ENCODE measurements around the gene PTGER3. TPM values are rescaled to one million over a fixed set of nuclear protein-coding genes. Genes with fewer than 3 reads are reported as not detected.

The PTGER3 gene
- total RNA-seq, 1 donor, result 1.5 TPM

DNA sequence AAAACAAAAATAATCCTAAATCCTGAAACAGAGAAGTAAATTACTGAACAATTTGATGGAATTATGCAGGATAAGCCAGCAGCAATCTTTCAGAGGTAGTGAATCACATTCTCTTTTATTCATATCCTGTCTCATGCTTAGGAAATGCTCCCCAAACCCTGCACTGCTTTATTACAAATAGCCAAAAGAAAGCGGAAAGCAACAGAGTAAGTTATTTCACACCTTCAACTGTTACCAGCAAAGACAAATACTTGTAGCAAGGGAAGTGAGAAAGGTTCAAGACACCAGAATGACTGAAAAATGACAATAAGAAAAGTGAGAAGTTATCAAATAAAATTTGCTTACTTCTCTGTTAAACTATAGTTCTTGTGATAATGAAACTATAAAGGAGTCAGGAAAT is 27.1 kb upstream of the PTGER3 start:
- TF ChIP-seq, protein P1, sequence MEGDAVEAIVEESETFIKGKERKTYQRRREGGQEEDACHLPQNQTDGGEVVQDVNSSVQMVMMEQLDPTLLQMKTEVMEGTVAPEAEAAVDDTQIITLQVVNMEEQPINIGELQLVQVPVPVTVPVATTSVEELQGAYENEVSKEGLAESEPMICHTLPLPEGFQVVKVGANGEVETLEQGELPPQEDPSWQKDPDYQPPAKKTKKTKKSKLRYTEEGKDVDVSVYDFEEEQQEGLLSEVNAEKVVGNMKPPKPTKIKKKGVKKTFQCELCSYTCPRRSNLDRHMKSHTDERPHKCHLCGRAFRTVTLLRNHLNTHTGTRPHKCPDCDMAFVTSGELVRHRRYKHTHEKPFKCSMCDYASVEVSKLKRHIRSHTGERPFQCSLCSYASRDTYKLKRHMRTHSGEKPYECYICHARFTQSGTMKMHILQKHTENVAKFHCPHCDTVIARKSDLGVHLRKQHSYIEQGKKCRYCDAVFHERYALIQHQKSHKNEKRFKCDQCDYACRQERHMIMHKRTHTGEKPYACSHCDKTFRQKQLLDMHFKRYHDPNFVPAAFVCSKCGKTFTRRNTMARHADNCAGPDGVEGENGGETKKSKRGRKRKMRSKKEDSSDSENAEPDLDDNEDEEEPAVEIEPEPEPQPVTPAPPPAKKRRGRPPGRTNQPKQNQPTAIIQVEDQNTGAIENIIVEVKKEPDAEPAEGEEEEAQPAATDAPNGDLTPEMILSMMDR (IDR thresholded peaks at IDR 0.05; ENCODE audit: insufficient read depth, low read length), result no peak
- DNase-seq (ENCODE audit: low read depth), result no peak
- no peak overlapping the region for H3K4me3 ChIP-seq (ENCODE audit: low read depth, low read length)

DNA sequence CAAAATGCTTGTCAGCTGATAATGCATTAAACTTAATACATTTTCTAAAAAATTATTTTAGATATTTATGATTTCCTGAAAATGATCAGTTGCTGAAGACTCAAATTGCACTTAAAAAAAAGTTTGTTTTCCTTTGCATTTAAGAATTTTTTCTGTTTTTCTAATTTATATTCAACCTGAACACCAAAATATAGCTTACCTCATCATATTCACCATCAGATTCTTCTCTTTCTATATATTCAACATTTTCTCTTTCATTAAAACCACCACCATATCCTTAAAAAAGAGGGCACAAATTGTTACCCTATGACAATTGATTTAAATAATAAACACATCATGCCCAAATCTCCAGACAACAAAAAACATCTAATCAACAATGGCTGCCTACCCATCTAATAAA is 24.7 kb upstream of the PTGER3 start:
- TF ChIP-seq, protein P1 (IDR thresholded peaks at IDR 0.05; ENCODE audit: insufficient read depth, low read length), result no peak
- no peak overlapping the region for H3K4me3 ChIP-seq (ENCODE audit: low read depth, low read length)
- DNase-seq (ENCODE audit: low read depth), result no peak

DNA sequence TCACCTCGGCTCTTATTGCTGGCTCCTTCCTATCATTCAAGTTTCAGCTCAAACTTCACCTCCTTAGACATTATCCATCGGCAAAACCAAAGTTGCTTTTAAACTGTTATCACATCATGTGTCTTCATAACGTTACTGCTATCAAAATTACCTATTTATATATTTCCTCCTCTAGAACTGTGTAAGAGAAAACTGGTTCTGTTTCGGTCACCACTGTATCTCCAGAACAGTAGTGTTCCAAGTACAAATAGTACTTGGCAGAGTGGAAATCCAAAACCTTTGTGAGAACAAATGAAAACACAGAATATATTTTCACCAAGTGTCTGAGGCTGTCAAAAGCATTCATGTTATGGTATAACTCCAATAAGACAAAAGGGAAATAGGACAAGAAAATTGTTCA is 24.1 kb upstream of the PTGER3 start:
- H3K4me3 ChIP-seq (ENCODE audit: low read depth, low read length), result no peak overlapping the region
- DNase-seq (ENCODE audit: low read depth), result no peak
- TF ChIP-seq, protein P1 (IDR thresholded peaks at IDR 0.05; ENCODE audit: insufficient read depth, low read length), result no peak

DNA sequence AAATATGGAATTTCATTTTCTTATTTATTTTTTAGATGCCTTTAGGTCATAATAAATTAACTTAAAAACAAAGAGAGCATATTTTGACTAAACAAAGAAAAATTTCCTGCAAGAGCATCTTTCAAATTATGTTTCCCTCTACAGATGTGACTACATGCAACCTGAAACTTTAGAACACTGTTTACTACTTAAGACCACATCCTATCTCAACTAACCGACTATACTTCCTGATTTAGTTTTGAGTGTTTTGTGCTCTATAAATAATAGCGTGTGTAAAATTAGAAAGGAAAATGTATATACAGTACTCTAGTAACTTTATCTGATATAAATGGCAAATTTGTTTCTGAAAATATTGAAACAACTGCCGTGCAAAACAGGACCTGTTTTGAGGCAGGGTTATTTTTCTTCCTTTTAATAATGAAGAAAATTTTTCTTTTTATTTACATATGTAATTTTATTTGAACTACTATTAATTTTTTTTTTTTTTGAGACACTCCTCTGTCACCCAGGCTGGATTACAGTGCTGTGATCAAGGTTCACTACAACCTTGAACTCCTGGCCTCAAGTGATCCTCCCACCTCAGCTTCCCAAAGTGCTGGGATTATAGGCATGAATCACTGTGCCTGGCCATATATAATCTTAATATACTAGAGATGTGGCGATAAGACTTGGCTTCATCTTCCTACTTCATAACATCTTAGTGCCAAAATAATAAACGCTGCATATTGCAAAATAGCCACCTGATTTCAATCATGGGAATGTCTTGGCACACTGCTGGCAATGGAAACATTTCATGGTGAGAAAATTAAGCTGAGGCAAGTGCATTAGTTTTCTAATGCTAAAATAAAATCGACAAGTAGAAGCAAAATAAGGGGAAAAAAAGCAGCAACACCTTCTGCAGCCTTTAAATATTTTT is 21.0 kb upstream of the PTGER3 start:
- DNase-seq (ENCODE audit: low read depth), result peak; percentile 30
- TF ChIP-seq, protein P1 (IDR thresholded peaks at IDR 0.05; ENCODE audit: insufficient read depth, low read length), result no peak
- H3K4me3 ChIP-seq (ENCODE audit: low read depth, low read length), result no peak overlapping the region

DNA sequence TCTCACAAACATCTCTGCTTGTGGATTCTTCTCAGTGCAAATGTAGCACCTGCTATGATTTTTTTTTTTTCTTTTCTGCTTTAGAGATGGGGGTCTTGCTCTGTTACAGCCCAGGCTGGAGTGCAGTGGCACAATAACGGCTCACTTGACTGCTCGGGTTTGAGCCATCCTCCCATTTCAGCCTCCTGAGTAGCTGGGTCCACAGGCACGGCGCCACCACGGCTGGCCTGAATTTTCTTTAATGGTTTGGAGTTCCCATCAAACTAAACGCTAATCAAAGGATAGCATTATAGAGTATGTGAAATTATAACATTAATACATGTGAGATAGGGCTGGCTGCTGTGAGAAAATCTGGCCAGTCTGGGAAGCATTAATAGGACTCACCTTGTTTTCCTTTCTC is 7.2 kb upstream of the PTGER3 start:
- TF ChIP-seq, protein P1 (IDR thresholded peaks at IDR 0.05; ENCODE audit: insufficient read depth, low read length), result no peak
- DNase-seq (ENCODE audit: low read depth), result no peak
- no peak overlapping the region for H3K4me3 ChIP-seq (ENCODE audit: low read depth, low read length)

DNA sequence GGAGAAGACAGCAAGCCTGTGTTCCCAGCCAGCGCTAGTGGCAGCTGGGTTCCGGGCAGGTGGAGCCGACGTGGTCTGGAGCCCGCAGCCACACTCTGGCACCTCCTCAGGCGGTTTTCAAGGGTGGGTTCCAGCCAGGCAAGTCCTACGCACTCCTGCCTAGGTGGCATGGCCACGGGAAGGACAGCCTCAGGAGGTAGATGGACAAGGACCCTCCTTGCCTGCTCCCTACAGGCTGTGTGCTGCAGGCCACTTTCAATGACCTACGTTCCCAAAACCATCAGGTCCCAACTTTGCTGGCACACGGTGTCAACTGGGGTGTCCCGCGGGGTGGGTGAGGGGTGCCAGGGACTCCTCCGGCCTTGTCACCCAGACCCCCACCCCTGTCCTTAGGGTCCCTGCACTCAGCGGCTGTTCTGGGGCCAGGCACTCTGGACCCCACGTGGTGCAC is 6.7 kb upstream of the PTGER3 start:
- no peak overlapping the region for H3K4me3 ChIP-seq (ENCODE audit: low read depth, low read length)
- no peak for DNase-seq (ENCODE audit: low read depth)
- TF ChIP-seq, protein P1 (IDR thresholded peaks at IDR 0.05; ENCODE audit: insufficient read depth, low read length), result no peak

Measured in fibroblast of the aortic adventitia (primary cell).